Lower lobe of right lung (tissue), 2 donors: ENCODE measurements around the gene MSI1. TPM values are rescaled to one million over a fixed set of nuclear protein-coding genes. Genes with fewer than 3 reads are reported as not detected.

Source experiments
- ATAC-seq, 2 donors: fragments of 200-7000 bp; cut with Tn5 transposase; one replicate each; pipeline ENCODE4 v1.9.1; 2020 to 2022; ENCODE audit warnings: mild to moderate bottlenecking in 2 of 2, moderate library complexity in 2 of 2
- DNase-seq: peaks from one replicate; pipeline ENCODE4 v3.0.0-alpha.2; 2020
- H3K27ac ChIP-seq: fragments of 200-600 bp; one replicate; pipeline ENCODE4 v1.8.0; 2022
- H3K27me3 ChIP-seq: fragments of 200-600 bp; one replicate; pipeline ENCODE4 v1.8.0; 2022; ENCODE audit warnings: low read depth
- H3K36me3 ChIP-seq: fragments of 200-600 bp; one replicate; pipeline ENCODE4 v1.8.0; 2022; ENCODE audit warnings: mild to moderate bottlenecking
- H3K4me1 ChIP-seq: fragments of 200-600 bp; one replicate; pipeline ENCODE4 v1.8.0; 2022
- H3K4me3 ChIP-seq: fragments of 200-600 bp; one replicate; pipeline ENCODE4 v1.8.0; 2022; ENCODE audit warnings: mild to moderate bottlenecking
- H3K9me3 ChIP-seq: fragments of 200-600 bp; one replicate; pipeline ENCODE4 v1.8.0; 2022
- intact Hi-C: fragments of 100-400 bp; cut with DNase I; formaldehyde crosslinking; loops from one replicate; pipeline ENCODE4 v1.11.0; 2022
- total RNA-seq: library from RNA; stranded (reverse); fragmentation: NEBNext Ultra II Directional; extraction: Animal tissue kit (Norgen Biotek cat#: 25700); gene quantifications from one replicate; pipeline ENCODE4 v1.2.1, GENCODE V29; 2021
- TF ChIP-seq, protein P1 (sequence below): fragments of 200-600 bp; IDR thresholded peaks from one replicate; pipeline ENCODE4 v1.8.0; 2022; ENCODE audit warnings: antibody characterized with exemption, mild to moderate bottlenecking
- donor health status: DM: no; HTN: yes; CAD: no; lungs with severe emphysema.

Gene MSI1
- total RNA-seq, 1 donor from 2014 or later, result 0.44 TPM

DNA sequence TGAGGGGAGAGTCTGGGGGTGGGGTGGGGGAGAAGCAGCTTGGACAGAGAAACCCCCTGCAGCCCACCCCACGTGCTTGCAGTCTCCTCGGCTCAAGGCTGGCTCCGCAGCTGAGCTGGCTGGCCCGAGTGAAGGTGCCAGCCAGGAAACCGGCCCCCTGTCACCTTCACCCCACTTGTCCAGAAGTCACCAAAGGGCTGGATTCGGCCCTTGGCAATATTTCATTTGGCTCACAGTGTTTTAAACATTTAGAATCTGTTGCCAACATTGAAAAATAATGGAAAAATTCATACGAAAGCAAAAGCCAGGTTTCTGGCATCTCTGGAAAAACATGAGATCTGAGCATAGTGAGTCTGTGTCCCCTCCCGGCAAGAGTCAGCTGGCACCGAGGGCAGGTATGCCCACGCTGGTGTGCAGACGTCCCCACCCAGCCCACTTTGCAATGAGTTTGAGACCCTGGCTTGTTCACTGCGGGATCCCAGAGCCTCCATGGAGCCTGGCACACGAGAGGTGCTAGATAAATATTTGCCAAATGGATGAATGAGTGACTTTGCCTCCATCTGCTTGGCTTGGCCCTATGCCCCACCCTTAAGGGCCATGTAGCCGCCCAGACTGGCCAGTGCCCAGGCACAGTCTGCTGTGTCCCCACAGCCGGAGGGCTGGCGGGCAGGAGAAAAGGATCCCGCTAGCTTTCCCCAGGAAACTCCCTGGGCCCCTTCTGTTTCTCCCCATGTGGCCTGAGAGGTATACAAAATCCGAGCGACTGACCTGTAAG lies 18.2 kb downstream of the MSI1 start:
- Histone ChIP-seq H3K4me1 (no peaks in the 10 kb centered on the region), H3K9me3 (no peaks in the 10 kb centered on the region), H3K4me3 (peak overlapping the region; percentile 3), H3K27me3 (no peaks in the 10 kb centered on the region), H3K36me3 (no peaks in the 10 kb centered on the region), H3K27ac (peak overlapping the region; percentile 24)
- intact Hi-C loops, result no loop called here
- TF ChIP-seq, protein P1, sequence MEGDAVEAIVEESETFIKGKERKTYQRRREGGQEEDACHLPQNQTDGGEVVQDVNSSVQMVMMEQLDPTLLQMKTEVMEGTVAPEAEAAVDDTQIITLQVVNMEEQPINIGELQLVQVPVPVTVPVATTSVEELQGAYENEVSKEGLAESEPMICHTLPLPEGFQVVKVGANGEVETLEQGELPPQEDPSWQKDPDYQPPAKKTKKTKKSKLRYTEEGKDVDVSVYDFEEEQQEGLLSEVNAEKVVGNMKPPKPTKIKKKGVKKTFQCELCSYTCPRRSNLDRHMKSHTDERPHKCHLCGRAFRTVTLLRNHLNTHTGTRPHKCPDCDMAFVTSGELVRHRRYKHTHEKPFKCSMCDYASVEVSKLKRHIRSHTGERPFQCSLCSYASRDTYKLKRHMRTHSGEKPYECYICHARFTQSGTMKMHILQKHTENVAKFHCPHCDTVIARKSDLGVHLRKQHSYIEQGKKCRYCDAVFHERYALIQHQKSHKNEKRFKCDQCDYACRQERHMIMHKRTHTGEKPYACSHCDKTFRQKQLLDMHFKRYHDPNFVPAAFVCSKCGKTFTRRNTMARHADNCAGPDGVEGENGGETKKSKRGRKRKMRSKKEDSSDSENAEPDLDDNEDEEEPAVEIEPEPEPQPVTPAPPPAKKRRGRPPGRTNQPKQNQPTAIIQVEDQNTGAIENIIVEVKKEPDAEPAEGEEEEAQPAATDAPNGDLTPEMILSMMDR, result no peak
- ATAC-seq, result peak; percentile 88 to 93
- DNase-seq, result peak; percentile 78

DNA sequence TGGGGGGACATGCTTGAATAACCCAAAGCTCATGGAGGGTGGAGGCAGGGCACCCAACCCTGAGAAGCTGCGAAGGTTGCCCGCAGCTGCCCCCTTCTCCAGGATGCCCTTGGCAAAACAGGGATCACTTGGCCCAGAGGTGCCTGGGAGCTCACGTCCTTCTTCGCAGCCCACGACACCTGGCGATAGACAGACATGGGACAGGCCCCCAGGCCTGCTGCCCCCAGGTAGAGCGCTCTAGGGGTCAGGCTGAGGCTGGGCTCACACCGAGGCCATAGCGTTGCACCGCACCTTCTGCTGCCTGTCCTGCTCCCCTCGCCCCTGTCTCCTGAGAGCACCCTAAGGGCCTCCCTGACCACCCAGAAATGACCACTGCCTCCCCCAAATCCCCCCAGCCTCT lies 21.2 kb downstream of the MSI1 start:
- Histone ChIP-seq H3K27ac (no peak overlapping the region), H3K36me3 (no peaks in the 10 kb centered on the region), H3K27me3 (no peaks in the 10 kb centered on the region), H3K4me1 (no peaks in the 10 kb centered on the region), H3K4me3 (no peak overlapping the region), H3K9me3 (no peaks in the 10 kb centered on the region)
- intact Hi-C loops, result no loop called here
- DNase-seq (no peak), ATAC-seq (no peak)
- TF ChIP-seq, protein P1, result no peak

DNA sequence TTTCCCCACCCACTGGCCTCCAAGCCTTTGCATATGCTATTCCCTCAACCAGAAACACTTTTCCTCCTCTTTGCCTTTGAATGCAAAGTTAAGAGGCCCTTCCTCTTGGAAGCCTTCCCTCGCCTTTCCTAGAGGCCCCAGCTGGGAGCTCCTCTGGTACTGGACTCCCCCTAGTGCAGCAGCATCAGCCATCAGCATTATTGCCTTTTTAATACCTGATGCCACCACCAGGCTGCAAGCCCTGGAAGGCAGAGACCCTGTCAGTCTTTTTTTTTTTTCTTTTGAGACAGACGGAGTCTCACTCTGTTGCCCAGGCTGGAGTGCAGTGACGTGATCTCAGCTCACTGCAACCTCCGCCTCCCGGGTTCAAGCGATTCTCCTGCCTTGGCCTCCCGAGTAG lies 22.3 kb downstream of the MSI1 start:
- no peak overlapping the region for H3K4me3 ChIP-seq
- H3K27ac ChIP-seq, result no peak overlapping the region
- ATAC-seq, result no peak
- DNase-seq, result no peak
- H3K36me3 ChIP-seq, result no peaks in the 10 kb centered on the region
- no peaks in the 10 kb centered on the region for H3K9me3 ChIP-seq
- H3K4me1 ChIP-seq, result no peaks in the 10 kb centered on the region
- H3K27me3 ChIP-seq, result no peaks in the 10 kb centered on the region
- intact Hi-C loops, result no loop called here
- TF ChIP-seq, protein P1, result no peak

DNA sequence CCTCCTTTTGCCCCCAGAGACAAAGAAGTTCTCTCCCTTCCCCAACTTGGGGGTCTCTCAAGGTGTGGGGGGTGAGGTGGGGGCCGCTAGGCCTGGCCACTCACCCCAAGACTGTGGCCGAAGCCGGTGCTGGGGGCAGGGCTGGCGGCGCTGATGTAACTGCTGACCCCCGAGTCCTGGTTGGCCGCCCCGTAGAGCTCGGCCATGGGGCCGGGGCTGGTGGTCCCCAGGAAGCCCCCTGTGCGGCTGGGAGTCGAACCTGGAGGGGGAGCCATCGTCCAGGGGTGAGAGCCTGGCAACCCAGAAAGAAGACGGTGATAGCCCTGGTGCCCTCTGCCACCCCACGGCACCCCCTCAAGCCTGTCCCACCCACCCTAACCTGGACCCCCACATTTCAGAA lies 22.9 kb downstream of the MSI1 start:
- intact Hi-C loops, result no loop called here
- H3K27me3 ChIP-seq, result no peaks in the 10 kb centered on the region
- no peak for DNase-seq
- no peak overlapping the region for H3K4me3 ChIP-seq
- no peaks in the 10 kb centered on the region for H3K36me3 ChIP-seq
- no peaks in the 10 kb centered on the region for H3K9me3 ChIP-seq
- ATAC-seq, result no peak
- H3K4me1 ChIP-seq, result no peaks in the 10 kb centered on the region
- TF ChIP-seq, protein P1, result no peak
- H3K27ac ChIP-seq, result no peak overlapping the region

DNA sequence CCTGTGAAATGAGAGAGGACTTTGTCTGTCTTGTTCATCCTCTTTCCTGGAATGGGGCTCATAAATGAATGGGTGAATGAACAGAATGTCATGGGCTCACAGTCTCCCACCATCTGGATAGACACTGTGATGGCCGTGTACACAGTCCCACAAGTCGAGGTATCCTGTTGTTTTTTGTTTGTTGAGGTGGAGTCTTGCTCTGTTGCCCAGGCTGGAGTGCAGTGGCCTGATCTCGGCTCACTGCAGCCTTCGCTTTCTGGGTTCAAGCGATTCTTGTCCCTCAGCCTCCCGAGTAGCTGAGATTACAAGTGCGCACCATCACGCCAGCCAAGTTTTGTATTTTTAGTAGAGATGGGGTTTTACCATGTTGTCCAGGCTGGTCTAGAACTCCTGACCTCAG lies 25.3 kb downstream of the MSI1 start:
- Histone ChIP-seq H3K4me3 (no peak overlapping the region), H3K36me3 (no peaks in the 10 kb centered on the region), H3K27me3 (no peaks in the 10 kb centered on the region), H3K9me3 (no peaks in the 10 kb centered on the region), H3K4me1 (no peaks in the 10 kb centered on the region), H3K27ac (no peak overlapping the region)
- DNase-seq, result no peak
- TF ChIP-seq, protein P1, result no peak
- intact Hi-C loops, result no loop called here
- no peak for ATAC-seq
